GM18507 (cell line): ENCODE measurements around the gene PTPRN2.

ENCODE experiments used
- DNase-seq: peaks from one replicate; pipeline ENCODE4 v3.0.0; 2011; ENCODE audit warnings: low read depth; ENCODE audit not compliant: insufficient read length; ENCODE audit errors: extremely low spot score
- FAIRE-seq: peaks from 2 replicates; lab custom pipeline; 2011; peaks lifted over from hg19 to GRCh38; lab: Jason Lieb, UNC

Gene PTPRN2

GRCh38 chr7:157839672-157840167 is 747.9 kb downstream of the PTPRN2 start:
- no peak for FAIRE-seq
- DNase-seq: no peak

- no peak for DNase-seq
- FAIRE-seq: no peak
Observed at GRCh38 chr7:157839226-157839625, 748.4 kb downstream of the PTPRN2 start.

- DNase-seq (no peak), FAIRE-seq (no peak)
Observed at GRCh38 chr7:157837561-157837960, 750.1 kb downstream of the PTPRN2 start.

- FAIRE-seq (no peak), DNase-seq (no peak)
Observed at GRCh38 chr7:157837047-157837446, 750.6 kb downstream of the PTPRN2 start.

GRCh38 chr7:157834501-157835163 is 753.0 kb downstream of the PTPRN2 start:
- FAIRE-seq: no peak

GRCh38 chr7:157832866-157833607 is 754.6 kb downstream of the PTPRN2 start:
- FAIRE-seq: no peak
- DNase-seq: no peak

More at GRCh38 chr7:157834501-157835163, 753.0 kb downstream of the PTPRN2 start:
- DNase-seq: no peak

- DNase-seq: no peak
- no peak for FAIRE-seq
Observed at GRCh38 chr7:157832421-157832820, 755.2 kb downstream of the PTPRN2 start.

GRCh38 chr7:157832006-157832405 is 755.6 kb downstream of the PTPRN2 start:
- no peak for FAIRE-seq
- no peak for DNase-seq

GRCh38 chr7:157831143-157831905 is 756.3 kb downstream of the PTPRN2 start:
- no peak for FAIRE-seq
- DNase-seq: no peak

GRCh38 chr7:157830331-157830730 is 757.3 kb downstream of the PTPRN2 start:
- no peak for DNase-seq
- FAIRE-seq: no peak

- FAIRE-seq: no peak
- no peak for DNase-seq
Observed at GRCh38 chr7:157829491-157829890, 758.1 kb downstream of the PTPRN2 start.

GRCh38 chr7:157828881-157829280 is 758.7 kb downstream of the PTPRN2 start:
- no peak for DNase-seq
- FAIRE-seq: no peak

GRCh38 chr7:157828190-157828589 is 759.4 kb downstream of the PTPRN2 start:
- FAIRE-seq (no peak), DNase-seq (no peak)

GRCh38 chr7:157827863-157828160 is 759.8 kb downstream of the PTPRN2 start:
- no peak for DNase-seq
- FAIRE-seq: no peak

GRCh38 chr7:157827045-157827862 is 760.4 kb downstream of the PTPRN2 start:
- DNase-seq: no peak
- FAIRE-seq: no peak

- no peak for DNase-seq
- FAIRE-seq: no peak
Observed at GRCh38 chr7:157826566-157826965, 761.1 kb downstream of the PTPRN2 start.

GRCh38 chr7:157825325-157825724 is 762.3 kb downstream of the PTPRN2 start:
- DNase-seq: no peak
- no peak for FAIRE-seq

GRCh38 chr7:157824819-157825121 is 762.9 kb downstream of the PTPRN2 start:
- no peak for DNase-seq
- FAIRE-seq: no peak

- DNase-seq (no peak), FAIRE-seq (no peak)
Observed at GRCh38 chr7:157824011-157824818, 763.4 kb downstream of the PTPRN2 start.
